ENCODE measurements around the gene WASL. TPM values are rescaled to one million over a fixed set of nuclear protein-coding genes. Genes with fewer than 3 reads are reported as not detected.

Gene WASL
- polyA plus RNA-seq, 1 donor from 2014 or later, result 22.5 TPM

DNA sequence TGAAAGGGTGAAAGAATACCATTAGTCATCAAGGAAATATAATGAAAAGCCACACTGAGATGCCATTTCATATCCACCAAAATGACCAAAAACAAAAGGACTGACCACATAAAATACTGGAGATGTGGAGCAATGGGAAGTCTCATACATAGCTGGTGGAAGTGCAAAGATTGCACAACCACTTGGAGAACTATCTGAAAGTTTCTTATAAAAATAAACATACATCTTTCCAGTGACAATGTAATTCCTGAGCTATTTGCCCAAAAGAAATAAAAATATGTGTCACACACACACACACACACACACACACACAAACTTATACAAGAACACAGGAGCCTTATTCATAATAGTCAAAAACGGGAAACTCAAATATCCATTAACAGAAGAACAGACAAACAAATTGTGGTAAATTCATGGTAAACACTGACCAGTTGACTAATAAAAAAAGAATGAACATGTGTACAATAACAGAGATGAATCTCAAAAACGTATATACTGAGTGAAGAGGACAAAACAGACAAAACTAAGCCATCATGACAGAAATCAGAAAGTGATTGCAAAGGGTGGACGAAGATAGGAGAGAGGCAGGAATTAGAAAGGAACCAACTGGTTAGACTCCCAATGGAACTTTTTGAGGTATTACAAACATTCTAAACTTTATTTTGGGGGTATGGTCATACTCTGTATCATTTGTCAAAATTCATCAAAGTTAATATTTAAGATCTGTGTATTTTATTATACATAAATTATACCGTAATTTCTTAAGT lies 21.5 kb downstream of the WASL start:
- TF ChIP-seq CTCF (IDR thresholded peaks at IDR 0.05; ENCODE audit: poor library complexity, severe bottlenecking) (no peak), POLR2AphosphoS5 (IDR thresholded peaks at IDR 0.05) (no peak), EP300 (conservative IDR thresholded peaks at IDR 0.05; ENCODE audit: poor library complexity, severe bottlenecking) (no peak), RAD21 (conservative IDR thresholded peaks at IDR 0.05) (no peak), EZH2 (IDR thresholded peaks at IDR 0.05; ENCODE audit: borderline replicate concordance, insufficient read depth, low read length, poor library complexity, severe bottlenecking) (no peak), TAF1 (IDR thresholded peaks at IDR 0.05; ENCODE audit: low read depth) (no peak), SMC3 (conservative IDR thresholded peaks at IDR 0.05; ENCODE audit: poor library complexity) (no peak), MXI1 (conservative IDR thresholded peaks at IDR 0.05; ENCODE audit: poor library complexity, severe bottlenecking) (no peak)
- TF ChIP-seq, protein P1, sequence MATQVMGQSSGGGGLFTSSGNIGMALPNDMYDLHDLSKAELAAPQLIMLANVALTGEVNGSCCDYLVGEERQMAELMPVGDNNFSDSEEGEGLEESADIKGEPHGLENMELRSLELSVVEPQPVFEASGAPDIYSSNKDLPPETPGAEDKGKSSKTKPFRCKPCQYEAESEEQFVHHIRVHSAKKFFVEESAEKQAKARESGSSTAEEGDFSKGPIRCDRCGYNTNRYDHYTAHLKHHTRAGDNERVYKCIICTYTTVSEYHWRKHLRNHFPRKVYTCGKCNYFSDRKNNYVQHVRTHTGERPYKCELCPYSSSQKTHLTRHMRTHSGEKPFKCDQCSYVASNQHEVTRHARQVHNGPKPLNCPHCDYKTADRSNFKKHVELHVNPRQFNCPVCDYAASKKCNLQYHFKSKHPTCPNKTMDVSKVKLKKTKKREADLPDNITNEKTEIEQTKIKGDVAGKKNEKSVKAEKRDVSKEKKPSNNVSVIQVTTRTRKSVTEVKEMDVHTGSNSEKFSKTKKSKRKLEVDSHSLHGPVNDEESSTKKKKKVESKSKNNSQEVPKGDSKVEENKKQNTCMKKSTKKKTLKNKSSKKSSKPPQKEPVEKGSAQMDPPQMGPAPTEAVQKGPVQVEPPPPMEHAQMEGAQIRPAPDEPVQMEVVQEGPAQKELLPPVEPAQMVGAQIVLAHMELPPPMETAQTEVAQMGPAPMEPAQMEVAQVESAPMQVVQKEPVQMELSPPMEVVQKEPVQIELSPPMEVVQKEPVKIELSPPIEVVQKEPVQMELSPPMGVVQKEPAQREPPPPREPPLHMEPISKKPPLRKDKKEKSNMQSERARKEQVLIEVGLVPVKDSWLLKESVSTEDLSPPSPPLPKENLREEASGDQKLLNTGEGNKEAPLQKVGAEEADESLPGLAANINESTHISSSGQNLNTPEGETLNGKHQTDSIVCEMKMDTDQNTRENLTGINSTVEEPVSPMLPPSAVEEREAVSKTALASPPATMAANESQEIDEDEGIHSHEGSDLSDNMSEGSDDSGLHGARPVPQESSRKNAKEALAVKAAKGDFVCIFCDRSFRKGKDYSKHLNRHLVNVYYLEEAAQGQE (IDR thresholded peaks at IDR 0.05; ENCODE audit: borderline replicate concordance), result no peak
- no peak overlapping the region for H3K9ac ChIP-seq (ENCODE audit: low read length)
- no peaks in the 10 kb centered on the region for H3K9me2 ChIP-seq (ENCODE audit: insufficient read depth, low read length)
- no peak overlapping the region for H3K4me2 ChIP-seq (ENCODE audit: low read length)
- H3F3A ChIP-seq (ENCODE audit: insufficient read depth, low read length, poor library complexity, severe bottlenecking), result no peaks in the 10 kb centered on the region
- no peaks in the 10 kb centered on the region for H3K36me3 ChIP-seq (ENCODE audit: insufficient read depth, low read length)
- H4K20me1 ChIP-seq (ENCODE audit: insufficient read depth), result no peaks in the 10 kb centered on the region
- H3K4me3 ChIP-seq (ENCODE audit: low read length), result no peak overlapping the region
- peaks cover 91% of the 10 kb centered on the region for H3K79me2 ChIP-seq (replicated peaks; ENCODE audit: insufficient read depth, low read length)
- H3K27ac ChIP-seq (ENCODE audit: low read length), result no peak overlapping the region
- no peak overlapping the region for H2AFZ ChIP-seq (ENCODE audit: low read depth, low read length)
- H3K27me3 ChIP-seq (ENCODE audit: insufficient read depth, low read depth, low read length), result no peaks in the 10 kb centered on the region
- H3K9me3 ChIP-seq (ENCODE audit: low read length), result no peaks in the 10 kb centered on the region

- Histone ChIP-seq H3K4me2 (ENCODE audit: low read length) (no peak overlapping the region), H3K79me2 (replicated peaks; ENCODE audit: insufficient read depth, low read length) (peaks cover 92% of the 10 kb centered on the region), H3K9me2 (ENCODE audit: insufficient read depth, low read length) (no peaks in the 10 kb centered on the region), H3K9me3 (ENCODE audit: low read length) (no peaks in the 10 kb centered on the region), H3K9ac (ENCODE audit: low read length) (no peak overlapping the region), H3K27me3 (ENCODE audit: insufficient read depth, low read depth, low read length) (no peaks in the 10 kb centered on the region), H3K4me3 (ENCODE audit: low read length) (no peak overlapping the region), H3K36me3 (ENCODE audit: insufficient read depth, low read length) (no peaks in the 10 kb centered on the region), H3F3A (ENCODE audit: insufficient read depth, low read length, poor library complexity, severe bottlenecking) (no peaks in the 10 kb centered on the region), H3K27ac (ENCODE audit: low read length) (no peak overlapping the region), H4K20me1 (ENCODE audit: insufficient read depth) (no peaks in the 10 kb centered on the region), H2AFZ (ENCODE audit: low read depth, low read length) (no peak overlapping the region)
- no peak for TF ChIP-seq EZH2 (IDR thresholded peaks at IDR 0.05; ENCODE audit: borderline replicate concordance, insufficient read depth, low read length, poor library complexity, severe bottlenecking)
- TF ChIP-seq, protein P1 (IDR thresholded peaks at IDR 0.05; ENCODE audit: borderline replicate concordance), result no peak
- no peak for TF ChIP-seq POLR2AphosphoS5 (IDR thresholded peaks at IDR 0.05)
- no peak for TF ChIP-seq RAD21 (conservative IDR thresholded peaks at IDR 0.05)
- TF ChIP-seq TAF1 (IDR thresholded peaks at IDR 0.05; ENCODE audit: low read depth), result no peak
- no peak for TF ChIP-seq MXI1 (conservative IDR thresholded peaks at IDR 0.05; ENCODE audit: poor library complexity, severe bottlenecking)
- TF ChIP-seq CTCF (IDR thresholded peaks at IDR 0.05; ENCODE audit: poor library complexity, severe bottlenecking), result no peak
- no peak for TF ChIP-seq EP300 (conservative IDR thresholded peaks at IDR 0.05; ENCODE audit: poor library complexity, severe bottlenecking)
- TF ChIP-seq SMC3 (conservative IDR thresholded peaks at IDR 0.05; ENCODE audit: poor library complexity), result no peak
These were observed 23.1 kb downstream of the WASL start for GRCh38 chr7:123725586-123726171.

All from neural cell (in vitro differentiated cells).